Mammary epithelial cell (primary cell): ENCODE results near the gene XXYLT1.

Experiments used
- CTCF ChIP-seq, 2 donors: IDR thresholded peaks in 1 of 2; conservative IDR thresholded peaks in 1 of 2; 2 replicates each; pipeline ENCODE4 v1.5.1; 2011 to 2012; ENCODE audit warnings: inconsistent platforms in 2 of 2, low read length in 2 of 2, mild to moderate bottlenecking in 2 of 2, control low read depth in 1 of 2, low read depth in 1 of 2; ENCODE audit not compliant: insufficient read depth in 1 of 2; ENCODE audit errors: extremely low read depth in 1 of 2
- EZH2 ChIP-seq: IDR thresholded peaks from 2 replicates; pipeline ENCODE4 v1.6.1; 2012; ENCODE audit warnings: low read length, inconsistent platforms, borderline replicate concordance

DNA sequence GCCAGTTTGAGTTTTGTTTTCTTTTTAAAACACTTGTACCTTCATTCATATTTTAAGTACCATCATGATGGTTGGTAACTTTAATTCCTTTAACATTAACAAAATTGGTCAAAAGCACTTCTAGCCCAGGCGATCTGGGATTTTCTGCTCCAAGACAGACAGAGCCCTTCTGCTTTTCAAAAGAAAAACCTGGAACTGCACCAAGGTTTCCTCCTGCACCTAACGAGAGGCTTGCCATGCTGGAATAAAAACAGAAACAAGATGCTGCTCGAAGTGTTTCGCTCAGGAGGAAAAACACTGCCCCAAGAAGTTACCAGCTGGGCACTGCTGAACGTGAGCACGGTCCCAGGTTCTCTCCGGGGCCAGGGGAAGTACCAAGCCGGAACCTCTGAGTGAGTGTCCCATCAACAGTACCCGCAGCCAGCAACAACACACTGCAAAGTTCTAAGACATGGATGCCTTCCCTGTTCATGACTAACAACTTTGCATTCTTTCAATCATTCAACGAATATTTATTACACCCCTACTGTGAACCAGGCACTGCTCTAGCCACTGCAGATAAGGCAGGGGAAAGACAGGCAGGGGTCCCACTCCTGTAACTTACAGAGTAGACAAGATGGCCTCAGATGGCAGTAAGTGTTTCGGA is 98.8 kb downstream of the XXYLT1 start:
- TF ChIP-seq CTCF (conservative IDR thresholded peaks at IDR 0.05 in 1 of 2, IDR thresholded peaks at IDR 0.05 in 1 of 2; ENCODE audit: extremely low read depth in 1 of 2, insufficient read depth in 1 of 2, low read depth in 1 of 2, low read length in 2 of 2) (no peak), EZH2 (no peak)
